HPDE6-E6E7 (cell line): Measurements from ENCODE around the gene RNF123.

Source experiments
- DNase-seq: peaks from one replicate; pipeline ENCODE4 v3.0.0; 2011; ENCODE audit warnings: missing footprints; ENCODE audit errors: extremely low spot score

The RNF123 gene

DNA sequence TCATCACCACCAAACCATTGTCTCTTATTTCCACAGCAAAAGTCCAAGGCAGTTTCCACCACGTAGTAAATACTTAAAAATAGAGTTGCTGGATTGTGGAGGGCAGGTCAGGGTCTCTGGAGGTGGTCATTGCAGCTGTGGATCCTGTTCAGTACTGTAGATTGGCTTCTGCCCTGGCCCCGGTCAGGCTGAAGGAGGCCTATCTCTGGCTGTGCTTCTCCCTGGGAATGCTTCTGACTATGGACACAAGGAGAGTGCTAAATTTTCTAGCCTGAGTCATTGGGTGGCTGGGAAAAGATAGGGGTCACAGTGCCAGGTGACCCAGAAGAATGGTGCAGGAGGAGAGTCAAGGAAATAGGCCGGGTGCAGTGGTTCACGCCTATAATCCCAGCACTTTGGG is 60.7 kb downstream of the RNF123 start:
- no peak for DNase-seq

DNA sequence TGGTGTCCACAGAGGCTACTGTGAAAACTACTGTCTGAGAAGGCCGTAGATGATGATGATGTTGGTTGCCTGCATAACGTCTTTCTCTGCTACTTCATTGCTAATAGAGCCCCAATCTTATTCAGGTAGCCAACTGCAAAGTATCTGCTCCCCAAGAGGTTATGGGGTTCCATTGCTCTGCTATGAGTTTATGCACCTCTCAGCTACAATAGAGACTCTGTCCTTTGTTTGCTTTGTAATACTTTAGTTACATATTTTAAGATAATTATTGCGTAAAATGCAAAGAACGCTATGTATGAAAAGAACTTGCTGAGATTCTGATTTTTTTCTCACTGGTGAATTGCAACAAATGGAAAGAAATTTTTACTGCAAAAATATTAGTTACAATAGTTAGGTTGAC is 62.1 kb downstream of the RNF123 start:
- DNase-seq = no peak

GRCh38 chr3:49754536-49754935 is 65.2 kb downstream of the RNF123 start:
- DNase-seq = no peak

DNA sequence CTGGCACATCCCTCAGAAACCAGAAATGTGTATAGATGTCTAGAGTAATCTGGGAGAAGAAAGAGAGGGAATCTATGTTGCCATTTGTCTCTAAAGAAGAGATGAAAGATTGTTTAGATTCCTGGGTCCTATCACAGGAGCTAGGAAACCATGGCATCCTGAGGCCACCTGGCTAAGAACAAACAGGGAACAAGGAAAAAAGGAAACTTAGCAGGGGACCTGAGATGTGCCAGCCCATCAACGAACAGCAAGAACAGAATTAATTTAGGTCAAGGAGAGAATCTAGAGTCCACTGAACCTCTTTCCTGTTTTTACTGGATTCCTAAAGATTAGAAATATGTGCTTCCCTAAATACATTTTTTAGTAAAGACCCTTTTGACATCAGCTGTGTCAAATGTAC is 66.7 kb downstream of the RNF123 start:
- DNase-seq = no peak

GRCh38 chr3:49757197-49757596 is 67.8 kb downstream of the RNF123 start:
- DNase-seq = no peak

- no peak for DNase-seq
Measured at GRCh38 chr3:49759226-49759625, 69.9 kb downstream of the RNF123 start.

DNA sequence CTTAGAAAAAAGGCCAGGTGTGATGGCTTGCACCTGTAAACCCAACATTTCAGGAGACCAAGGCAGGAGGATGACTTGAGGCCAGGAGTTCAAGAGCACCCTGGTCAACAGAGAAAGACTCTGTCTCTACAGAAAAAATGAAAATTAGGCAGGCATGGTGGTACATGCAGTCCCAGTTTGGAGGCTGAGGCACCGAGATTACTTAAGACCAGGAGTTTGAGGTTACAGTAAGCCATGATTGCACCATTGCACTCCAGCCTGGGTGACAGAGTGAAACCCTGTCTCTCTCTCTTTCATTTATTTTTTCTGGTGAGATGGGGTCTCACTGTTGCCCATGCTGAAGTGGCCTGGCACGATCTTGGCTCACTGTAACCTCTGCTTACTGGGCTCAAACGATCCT is 72.3 kb downstream of the RNF123 start:
- DNase-seq = no peak

DNA sequence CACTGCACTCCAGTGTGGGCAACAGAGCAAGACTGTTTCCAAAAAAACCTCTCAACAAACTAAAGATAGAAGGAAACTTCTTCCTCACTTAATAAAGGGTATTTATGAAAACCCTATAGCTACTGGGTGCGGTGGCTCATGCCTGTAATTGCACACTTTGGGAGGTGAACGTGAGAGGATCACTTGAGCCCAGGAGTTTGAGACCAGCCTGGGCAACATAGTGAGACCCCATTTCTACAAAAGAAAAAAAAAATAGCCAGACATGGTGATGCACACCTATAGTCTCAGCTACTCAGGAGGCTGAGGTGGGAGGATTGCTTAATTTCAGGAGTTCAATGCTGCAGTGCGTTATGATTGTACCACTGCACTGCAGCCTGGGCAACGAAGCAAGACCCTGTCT is 74.6 kb downstream of the RNF123 start:
- DNase-seq = no peak

DNA sequence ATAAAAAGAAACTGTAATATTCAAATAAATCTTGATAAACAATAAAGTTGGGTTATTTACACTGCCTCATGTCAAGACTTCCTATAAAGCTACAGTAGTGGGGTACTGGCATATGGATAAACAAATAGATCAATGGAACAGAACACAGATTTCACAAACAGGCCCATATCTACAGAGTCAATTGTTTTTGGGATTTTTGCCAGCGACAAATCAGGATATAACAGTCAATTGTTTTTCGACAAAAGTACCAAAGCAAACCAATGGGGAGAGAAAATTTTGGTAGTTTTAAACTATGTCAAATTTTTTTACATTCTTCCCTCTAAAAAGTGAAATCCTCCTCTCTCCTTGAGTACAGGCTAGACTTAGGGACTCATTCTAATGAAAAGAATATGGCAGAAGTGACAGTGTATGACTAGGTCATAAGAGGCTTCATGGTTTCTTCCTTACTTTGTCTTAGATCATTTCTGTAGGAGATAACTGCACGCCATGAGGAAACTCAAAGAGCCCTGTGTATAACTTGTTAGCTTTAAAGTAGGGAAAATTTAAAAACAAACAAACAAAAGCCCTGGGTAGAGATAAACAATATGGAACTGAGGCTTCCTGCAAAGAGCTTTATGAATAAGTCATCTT is 80.0 kb downstream of the RNF123 start:
- no peak for DNase-seq

GRCh38 chr3:49769926-49770325 is 80.6 kb downstream of the RNF123 start:
- DNase-seq = no peak
